OCI-LY7 (cell line): Measurements from ENCODE around the gene HNF1A.

ENCODE experiments used
- CTCF ChIP-seq: fragments of 200-600 bp; sonication (generic); conservative IDR thresholded peaks from 2 replicates; pipeline ENCODE4 v1.5.1; 2014; ENCODE audit warnings: mild to moderate bottlenecking, antibody characterized with exemption, low read length, moderate library complexity, mixed read lengths
- EZH2phosphoT487 ChIP-seq: fragments of 200-600 bp; sonication (generic); IDR thresholded peaks from 2 replicates; pipeline ENCODE4 v1.6.1; 2018; ENCODE audit warnings: low read depth, borderline replicate concordance, mild to moderate bottlenecking, mixed run types, antibody characterized with exemption, low read length, moderate library complexity, mixed read lengths

- TF ChIP-seq CTCF (no peak), EZH2phosphoT487 (no peak)
These were observed 36.9 kb upstream of the HNF1A start for GRCh38 chr12:120941412-120941811.
